Type B pancreatic cell (in vitro differentiated cells): Measurements from ENCODE around the gene THADA. TPM values are rescaled to one million over a fixed set of nuclear protein-coding genes. Genes with fewer than 3 reads are reported as not detected.
A peak's percentile ranks its signal among the peaks of the same experiment; 100 is the strongest.

Source experiments
- DNase-seq: peaks from one replicate; pipeline ENCODE4 v3.0.0; 2021; ENCODE audit warnings: mixed read lengths; ENCODE audit not compliant: unreplicated experiment; ENCODE audit errors: extremely low spot score
- H3K27ac Mint-ChIP-seq: 2 replicates; pipeline ENCODE4 v1.8.0; 2021; ENCODE audit warnings: mild to moderate bottlenecking, mixed read lengths
- H3K27me3 Mint-ChIP-seq: 2 replicates; pipeline ENCODE4 v1.8.0; 2021; ENCODE audit warnings: mixed read lengths
- H3K36me3 Mint-ChIP-seq: 2 replicates; pipeline ENCODE4 v1.8.0; 2021; ENCODE audit warnings: mixed read lengths
- H3K4me1 Mint-ChIP-seq: one replicate; pipeline ENCODE4 v1.8.0; 2021; ENCODE audit warnings: mixed read lengths; ENCODE audit not compliant: unreplicated experiment
- H3K4me3 Mint-ChIP-seq: 2 replicates; pipeline ENCODE4 v1.8.0; 2021; ENCODE audit warnings: mild to moderate bottlenecking, mixed read lengths
- H3K9me3 Mint-ChIP-seq: 2 replicates; pipeline ENCODE4 v1.8.0; 2021; ENCODE audit warnings: mixed read lengths
- CTCF ChIP-seq: fragments of 200-600 bp; sonication (generic); conservative IDR thresholded peaks from 2 replicates; pipeline ENCODE4 v1.5.0; 2021; ENCODE audit warnings: antibody characterized with exemption, mild to moderate bottlenecking
- total RNA-seq: library from RNA; stranded (reverse); gene quantifications from 2 replicates; pipeline ENCODE4 v1.2.1, GENCODE V29; 2021; ENCODE audit warnings: low replicate concordance

The THADA gene
- total RNA-seq, 1 donor from 2014 or later, result 35.6 TPM

GRCh38 chr2:43484323-43484930 lies 111.4 kb downstream of the THADA start:
- peak; percentile 86 for TF ChIP-seq CTCF
- no peaks in the 10 kb centered on the region for H3K27me3 Mint-ChIP-seq
- no peak for DNase-seq
- H3K36me3 Mint-ChIP-seq, result peaks cover 15% of the 10 kb centered on the region
- peak overlapping the region; percentile 28 for H3K4me3 Mint-ChIP-seq
- peaks cover 33% of the 10 kb centered on the region for H3K4me1 Mint-ChIP-seq
- H3K9me3 Mint-ChIP-seq, result no peaks in the 10 kb centered on the region
- H3K27ac Mint-ChIP-seq, result peak overlapping the region; percentile 75

DNA sequence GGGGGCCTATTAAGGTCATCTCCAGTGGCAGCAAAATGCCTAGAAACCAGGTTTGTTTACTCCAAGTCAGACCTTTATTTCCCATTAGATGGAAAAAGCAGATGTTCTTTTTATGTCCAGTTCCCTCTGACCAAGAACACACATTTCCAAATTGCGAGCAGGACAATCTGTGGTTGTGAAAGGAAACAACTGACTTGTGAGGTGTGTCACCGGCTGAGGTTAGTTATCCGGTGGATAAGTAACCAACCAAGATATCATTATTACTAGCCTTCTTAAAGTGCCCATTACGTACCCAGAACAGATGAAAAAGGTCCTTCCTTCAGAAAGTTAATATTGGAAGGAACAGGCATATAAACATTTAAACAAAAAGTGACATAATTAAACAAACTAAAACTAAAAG lies 112.9 kb downstream of the THADA start:
- H3K4me3 Mint-ChIP-seq, result peak overlapping the region; percentile 48
- H3K9me3 Mint-ChIP-seq, result no peaks in the 10 kb centered on the region
- peaks cover 12% of the 10 kb centered on the region for H3K36me3 Mint-ChIP-seq
- TF ChIP-seq CTCF, result no peak
- peaks cover 41% of the 10 kb centered on the region for H3K4me1 Mint-ChIP-seq
- DNase-seq, result no peak
- H3K27me3 Mint-ChIP-seq, result no peaks in the 10 kb centered on the region
- H3K27ac Mint-ChIP-seq, result peak overlapping the region; percentile 35

GRCh38 chr2:43481927-43482542 lies 113.8 kb downstream of the THADA start:
- TF ChIP-seq CTCF, result no peak
- Mint-ChIP-seq H3K36me3 (peaks cover 12% of the 10 kb centered on the region), H3K9me3 (no peaks in the 10 kb centered on the region), H3K4me1 (peaks cover 45% of the 10 kb centered on the region), H3K27ac (peak overlapping the region; percentile 35), H3K4me3 (no peak overlapping the region), H3K27me3 (no peaks in the 10 kb centered on the region)
- no peak for DNase-seq

- Mint-ChIP-seq H3K4me3 (no peak overlapping the region), H3K27ac (no peak overlapping the region)
Measured at GRCh38 chr2:43480874-43481273, 115.0 kb downstream of the THADA start.

DNA sequence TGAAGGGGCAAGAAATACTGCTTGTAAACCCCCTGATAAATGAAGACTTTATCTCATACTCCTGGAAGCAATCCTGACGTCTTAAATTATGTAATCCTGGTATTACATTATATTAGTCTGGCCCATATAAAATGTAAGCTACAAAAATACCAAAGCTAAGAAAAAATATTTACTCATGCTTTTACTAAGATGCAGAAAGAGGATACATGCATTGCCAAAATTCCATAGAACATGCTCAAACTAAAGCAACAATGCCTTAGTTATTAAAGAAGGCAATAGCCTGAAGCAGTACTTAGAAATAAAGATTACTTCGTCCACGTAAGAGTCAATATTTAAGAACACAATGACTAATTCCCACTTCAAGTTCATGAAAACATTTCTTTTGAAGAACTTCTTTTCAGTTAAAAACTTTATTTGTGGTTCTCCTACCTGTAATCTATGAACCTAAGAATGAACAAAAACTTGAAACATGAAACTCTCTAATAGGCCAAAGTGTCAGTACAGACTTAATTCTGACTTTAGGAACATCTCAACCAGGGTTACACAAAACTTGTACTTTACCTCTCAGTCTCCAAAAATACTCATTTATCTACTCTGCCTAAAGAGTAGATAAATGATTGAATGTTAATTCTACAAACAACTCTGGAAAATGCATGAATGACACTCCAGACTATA lies 117.3 kb downstream of the THADA start:
- peak overlapping the region; percentile 57 for H3K27ac Mint-ChIP-seq
- H3K4me3 Mint-ChIP-seq, result no peak overlapping the region
- H3K36me3 Mint-ChIP-seq, result peaks cover 23% of the 10 kb centered on the region
- H3K4me1 Mint-ChIP-seq, result peaks cover 51% of the 10 kb centered on the region
- no peak for DNase-seq
- no peaks in the 10 kb centered on the region for H3K27me3 Mint-ChIP-seq
- TF ChIP-seq CTCF, result no peak
- H3K9me3 Mint-ChIP-seq, result peaks cover 4% of the 10 kb centered on the region

More at GRCh38 chr2:43480874-43481273, 115.0 kb downstream of the THADA start:
- DNase-seq, result no peak
- TF ChIP-seq CTCF, result no peak
- Mint-ChIP-seq H3K4me1 (peaks cover 53% of the 10 kb centered on the region), H3K36me3 (peaks cover 12% of the 10 kb centered on the region), H3K9me3 (no peaks in the 10 kb centered on the region), H3K27me3 (no peaks in the 10 kb centered on the region)
